H1 (cell line): ENCODE data around the gene CACNA1D. TPM values are rescaled to one million over a fixed set of nuclear protein-coding genes. Genes with fewer than 3 reads are reported as not detected.

Experiments
- CTCF ChIA-PET: fragments of 300-600 bp; sonication (Branson Sonifier 250); formaldehyde crosslinking; loops from one replicate; lab custom pipeline; 2021; ENCODE audit not compliant: partially characterized antibody; lab: Charles Lee
- POLR2A ChIA-PET: fragments of 300-600 bp; sonication (Branson Sonifier 250); formaldehyde crosslinking; loops from one replicate; lab custom pipeline; 2021; ENCODE audit warnings: inconsistent platforms; ENCODE audit not compliant: partially characterized antibody; lab: Charles Lee
- DNase-seq, 2 experiments: peaks; one replicate each; pipeline versions ENCODE4 v3.0.0 to v3.0.0-alpha.2; 2010 to 2022; ENCODE audit warnings: low spot score in 2 of 2, low read depth in 1 of 2, mixed read lengths in 1 of 2
- FAIRE-seq: peaks from 2 replicates; lab custom pipeline; 2011; peaks lifted over from hg19 to GRCh38; lab: Jason Lieb, UNC
- H2AFZ ChIP-seq: 2 replicates; pipeline ENCODE4 v1.8.1; 2012; ENCODE audit warnings: low read length, inconsistent platforms
- H2AK5ac ChIP-seq: 2 replicates; pipeline ENCODE4 v1.6.1; 2013; ENCODE audit warnings: low read depth, low read length
- H2BK120ac ChIP-seq: replicated peaks from 2 replicates; pipeline ENCODE3; 2013; ENCODE audit warnings: low read depth, low read length, inconsistent platforms
- H2BK12ac ChIP-seq: 2 replicates; pipeline ENCODE4 v1.6.1; 2013; ENCODE audit warnings: low read depth, low read length
- H2BK15ac ChIP-seq: 2 replicates; pipeline ENCODE4 v1.6.1; 2013; ENCODE audit warnings: low read length
- H2BK20ac ChIP-seq: 2 replicates; pipeline ENCODE4 v1.6.1; 2013; ENCODE audit warnings: low read length
- H2BK5ac ChIP-seq: 2 replicates; pipeline ENCODE4 v1.6.1; 2013; ENCODE audit warnings: low read depth, low read length
- H3K14ac ChIP-seq: 2 replicates; pipeline ENCODE4 v1.6.1; 2013; ENCODE audit warnings: inconsistent platforms; ENCODE audit not compliant: insufficient read length
- H3K18ac ChIP-seq: 2 replicates; pipeline ENCODE4 v1.6.1; 2013; ENCODE audit warnings: low read length; ENCODE audit errors: extremely low read depth
- H3K23ac ChIP-seq: 2 replicates; pipeline ENCODE4 v1.6.1; 2013; ENCODE audit warnings: inconsistent platforms; ENCODE audit not compliant: insufficient read length
- H3K23me2 ChIP-seq: 2 replicates; pipeline ENCODE4 v1.6.1; 2013; ENCODE audit warnings: low read depth, low read length
- H3K27ac ChIP-seq: 2 replicates; pipeline ENCODE4 v1.6.1; 2011; ENCODE audit warnings: low read depth, low read length, inconsistent platforms
- H3K27me3 ChIP-seq, 4 experiments: replicated peaks in 1 of 4; 1 replicate in 1 of 4; 2 replicates in 3 of 4; pipeline versions ENCODE4 v1.6.1 to v1.8.1; 2011 to 2013; ENCODE audit warnings: low read length in 3 of 4, mild to moderate bottlenecking in 3 of 4, inconsistent platforms in 2 of 4, mixed read lengths in 2 of 4, moderate library complexity in 1 of 4; ENCODE audit not compliant: control insufficient read depth in 3 of 4, insufficient read depth in 3 of 4; ENCODE audit errors: extremely low read depth in 1 of 4
- H3K36me3 ChIP-seq, 4 experiments: 2 replicates each; pipeline versions ENCODE4 v1.6.1 to v1.8.1; 2011 to 2013; ENCODE audit warnings: mild to moderate bottlenecking in 4 of 4, low read length in 3 of 4, moderate library complexity in 2 of 4, control low read depth in 1 of 4, inconsistent platforms in 1 of 4; ENCODE audit not compliant: insufficient read depth in 4 of 4, control insufficient read depth in 2 of 4
- H3K4ac ChIP-seq: replicated peaks from 2 replicates; pipeline ENCODE3; 2013; ENCODE audit warnings: low read length, low read depth, mixed read lengths, inconsistent platforms; ENCODE audit not compliant: insufficient read length
- H3K4me1 ChIP-seq, 4 experiments: replicated peaks in 1 of 4; 1 replicate in 1 of 4; 2 replicates in 3 of 4; pipeline versions ENCODE4 v1.6.1 to v1.8.1; 2011 to 2013; ENCODE audit warnings: low read length in 3 of 4, inconsistent platforms in 2 of 4, mixed read lengths in 1 of 4; ENCODE audit not compliant: insufficient read depth in 4 of 4, control insufficient read depth in 3 of 4
- H3K4me2 ChIP-seq, 2 experiments: 2 replicates each; pipeline versions ENCODE4 v1.6.1 to v1.8.1; 2011 to 2013; ENCODE audit warnings: low read depth in 2 of 2, low read length in 2 of 2, control low read depth in 1 of 2, inconsistent platforms in 1 of 2, mild to moderate bottlenecking in 1 of 2; ENCODE audit not compliant: insufficient read depth in 1 of 2
- H3K4me3 ChIP-seq, 4 experiments: fragments of 200-600, 300-600 bp in 1 of 4; sonication (generic), shearing (Covaris generic), sonication (Bioruptor Twin) in 1 of 4; 2 replicates each; pipeline versions ENCODE4 v1.5.1 to v1.8.1; 2011 to 2016; ENCODE audit warnings: low read length in 4 of 4, low read depth in 3 of 4, control low read depth in 2 of 4, inconsistent platforms in 2 of 4, mild to moderate bottlenecking in 2 of 4, mixed read lengths in 1 of 4, moderate library complexity in 1 of 4; ENCODE audit not compliant: insufficient read depth in 2 of 4; ENCODE audit errors: extremely low read depth in 1 of 4
- H3K56ac ChIP-seq: replicated peaks from 2 replicates; pipeline ENCODE3; 2013; ENCODE audit warnings: low read depth, mild to moderate bottlenecking, mixed read lengths, low read length, inconsistent platforms; ENCODE audit not compliant: insufficient read length
- H3K79me1 ChIP-seq: 2 replicates; pipeline ENCODE4 v1.6.1; 2013; ENCODE audit warnings: low read depth, low read length, control low read depth
- H3K79me2 ChIP-seq, 2 experiments: 2 replicates each; pipeline versions ENCODE4 v1.6.1 to v1.8.1; 2012 to 2013; ENCODE audit warnings: low read length in 2 of 2, mild to moderate bottlenecking in 2 of 2, inconsistent platforms in 1 of 2; ENCODE audit not compliant: insufficient read depth in 2 of 2, control insufficient read depth in 1 of 2
- H3K9ac ChIP-seq, 4 experiments: replicated peaks in 1 of 4; 1 replicate in 1 of 4; 2 replicates in 3 of 4; pipeline versions ENCODE4 v1.6.1 to v1.8.1; 2011 to 2013; ENCODE audit warnings: low read depth in 3 of 4, low read length in 3 of 4, control low read depth in 2 of 4, mild to moderate bottlenecking in 2 of 4, moderate library complexity in 2 of 4, inconsistent platforms in 1 of 4; ENCODE audit errors: extremely low read depth in 1 of 4
- H3K9me3 ChIP-seq, 2 experiments: 2 replicates each; pipeline versions ENCODE4 v1.6.1 to v1.8.1; 2012 to 2013; ENCODE audit warnings: mild to moderate bottlenecking in 2 of 2, moderate library complexity in 2 of 2, control low read depth in 1 of 2, inconsistent platforms in 1 of 2, low read depth in 1 of 2, low read length in 1 of 2, mixed read lengths in 1 of 2; ENCODE audit not compliant: insufficient read depth in 2 of 2
- H4K20me1 ChIP-seq, 2 experiments: replicated peaks in 1 of 2; 2 replicates each; pipeline versions ENCODE3 to v1.8.1; 2011 to 2013; ENCODE audit warnings: inconsistent platforms in 2 of 2, low read length in 2 of 2, mild to moderate bottlenecking in 1 of 2; ENCODE audit not compliant: insufficient read depth in 2 of 2, control insufficient read depth in 1 of 2
- H4K5ac ChIP-seq: 2 replicates; pipeline ENCODE4 v1.6.1; 2013; ENCODE audit warnings: low read length, low read depth, mixed read lengths, inconsistent platforms; ENCODE audit not compliant: insufficient read length
- H4K8ac ChIP-seq: 2 replicates; pipeline ENCODE4 v1.8.0; 2013; ENCODE audit warnings: mild to moderate bottlenecking, moderate library complexity, low read length, inconsistent platforms; ENCODE audit not compliant: insufficient read depth; ENCODE audit errors: extremely low read depth
- H4K91ac ChIP-seq: replicated peaks from 2 replicates; pipeline ENCODE3; 2013; ENCODE audit warnings: low read length, mixed read lengths, inconsistent platforms; ENCODE audit not compliant: insufficient read length
- BACH1 ChIP-seq: IDR thresholded peaks from 2 replicates; pipeline ENCODE4 v1.6.1; 2012; ENCODE audit warnings: low read length, improper control_type of control experiment
- CEBPB ChIP-seq: IDR thresholded peaks from 2 replicates; pipeline ENCODE4 v1.6.1; 2012; ENCODE audit warnings: low read depth, low read length
- CTBP2 ChIP-seq: IDR thresholded peaks from 2 replicates; pipeline ENCODE4 v1.7.0; 2011; ENCODE audit warnings: borderline replicate concordance, mild to moderate bottlenecking, moderate library complexity, mixed read lengths, low read length; ENCODE audit not compliant: insufficient read depth, insufficient read length
- E2F6 ChIP-seq: IDR thresholded peaks from 2 replicates; pipeline ENCODE4 v1.6.1; 2012; ENCODE audit warnings: inconsistent platforms
- EZH2 ChIP-seq: fragments of 200-600 bp; sonication (generic); IDR thresholded peaks from 2 replicates; pipeline ENCODE4 v1.7.1; 2012; ENCODE audit warnings: low read depth, mild to moderate bottlenecking, moderate library complexity, low read length, inconsistent platforms; ENCODE audit not compliant: severe bottlenecking
- GTF2F1 ChIP-seq: IDR thresholded peaks from 2 replicates; pipeline ENCODE4 v1.6.1; 2012; ENCODE audit warnings: low read depth, low read length, improper control_type of control experiment, borderline replicate concordance
- KDM1A ChIP-seq: fragments of 200-600, 300-600 bp; sonication (generic); IDR thresholded peaks from 2 replicates; pipeline ENCODE4 v1.7.1; 2016; ENCODE audit warnings: mild to moderate bottlenecking, low read length, borderline replicate concordance
- RBBP5 ChIP-seq: IDR thresholded peaks from 2 replicates; pipeline ENCODE4 v1.7.1; 2012; ENCODE audit warnings: low read depth, mild to moderate bottlenecking, inconsistent platforms, low read length, moderate library complexity, borderline replicate concordance
- RNF2 ChIP-seq: fragments of 200-900, 300-1000 bp; sonication (generic); IDR thresholded peaks from 2 replicates; pipeline ENCODE4 v1.7.1; 2016; ENCODE audit warnings: borderline replicate concordance, low read depth, mild to moderate bottlenecking, antibody characterized with exemption, low read length; ENCODE audit not compliant: poor library complexity, severe bottlenecking; ENCODE audit errors: missing control alignments
- SIRT6 ChIP-seq: IDR thresholded peaks from one replicate; pipeline ENCODE4 v1.7.1; 2012; ENCODE audit warnings: low read length, inconsistent platforms
- SP2 ChIP-seq: IDR thresholded peaks from 2 replicates; pipeline ENCODE4 v1.6.1; 2012; ENCODE audit warnings: mild to moderate bottlenecking, low read length, inconsistent platforms
- TAF1 ChIP-seq: IDR thresholded peaks from 2 replicates; pipeline ENCODE4 v1.6.1; 2011; ENCODE audit warnings: mild to moderate bottlenecking, low read depth, low read length
- TEAD4 ChIP-seq: IDR thresholded peaks from 2 replicates; pipeline ENCODE4 v1.6.1; 2012; ENCODE audit warnings: low read depth, low read length, inconsistent platforms, mixed read lengths
- WGBS, 2 experiments: shearing (Covaris generic) in 1 of 2; methylation state at CpG; one replicate each; pipeline versions ENCODE4 v1.1.6 to v1.1.7; 2013 to 2015; ENCODE audit warnings: low lambda C conversion rate in 2 of 2, mixed read lengths in 2 of 2, inconsistent platforms in 1 of 2, low coverage in 1 of 2, missing lambda C conversion rate in 1 of 2; ENCODE audit not compliant: insufficient replicate concordance in 2 of 2, insufficient coverage in 1 of 2, insufficient read length in 1 of 2; ENCODE audit errors: extremely low coverage in 1 of 2, missing lambda C conversion rate in 1 of 2; 5-methylcytosine and 5-hydroxymethylcytosine counted together
- polyA plus RNA-seq, 7 experiments: library from polyadenylated mRNA; depleted of rRNA in 3 of 7; stranded (reverse) in 5 of 7; unstranded in 2 of 7; fragments of >200 nt in 5 of 7; fragments of 200-250 nt in 2 of 7; gene quantifications; 1 replicate in 5 of 7; 2 replicates in 1 of 7; 4 replicates in 1 of 7; pipeline versions ENCODE4 v1.2.1 to v1.2.3, GENCODE V29; 2011 to 2013; ENCODE audit warnings: missing spikeins in 2 of 7, mixed read lengths in 2 of 7
- total RNA-seq: library from RNA; stranded (reverse); fragmentation: NEBNext Ultra II Directional; extraction: Animal tissue kit (Norgen Biotek cat#: 25700); gene quantifications from 2 replicates; pipeline ENCODE4 v1.2.1, GENCODE V29; 2021

The CACNA1D gene
- total and polyA plus RNA-seq, 2 of the 8 experiments (the other 6 are each of a cell fraction or from before 2014, with no cell fraction given), result 2.0 to 2.9 TPM

DNA sequence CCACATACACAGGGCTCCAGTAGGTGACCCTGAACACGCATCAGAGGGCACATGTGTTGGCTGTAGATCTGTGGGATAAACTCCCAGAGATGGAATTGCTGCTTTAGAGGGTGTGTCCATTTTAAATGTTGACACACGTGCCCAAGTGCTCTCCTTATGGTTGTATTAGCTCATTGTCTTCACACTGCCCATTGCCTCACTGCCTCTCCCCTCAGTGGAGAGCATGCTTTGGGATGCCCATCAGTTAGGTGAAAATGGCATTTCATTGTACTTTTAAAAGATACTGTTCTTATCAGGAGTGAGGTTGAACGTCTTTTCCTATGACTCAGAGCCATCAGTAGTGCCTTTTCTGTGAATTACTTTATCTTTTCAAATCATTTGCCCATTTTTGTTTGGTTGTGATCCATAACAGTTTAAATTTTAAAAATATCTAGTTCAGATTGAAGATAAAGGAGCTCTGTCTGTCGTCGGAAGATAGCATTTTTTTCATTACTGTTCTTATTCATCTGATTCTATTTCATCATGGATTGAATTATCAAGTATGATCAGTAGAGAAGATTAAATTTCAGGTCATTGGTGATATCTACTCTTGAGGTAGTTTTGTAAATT lies 231.1 kb downstream of the CACNA1D start:
- H2BK120ac ChIP-seq, result no peak overlapping the region
- CTCF ChIA-PET, result interaction anchor here (1.2 to 3.2 kb wide), 4 partner anchors 15 to 56 kb away, joined by 3 to 15 read pairs (median 4); no protein-coding TSS in a partner anchor
- H3K14ac ChIP-seq, result no peak overlapping the region
- no peak overlapping the region for H3K23ac ChIP-seq
- H4K20me1 ChIP-seq, result no peaks in the 10 kb centered on the region
- no peak overlapping the region for H3K4me2 ChIP-seq
- H3K4me1 ChIP-seq, result no peaks in the 10 kb centered on the region
- no peaks in the 10 kb centered on the region for H3K79me2 ChIP-seq
- POLR2A ChIA-PET, result interaction anchor here (0.7 kb wide), 1 partner anchor 340 kb away, joined by 4 read pairs; no protein-coding TSS in a partner anchor
- H2BK15ac ChIP-seq, result no peak overlapping the region
- no peak overlapping the region for H4K91ac ChIP-seq
- H4K8ac ChIP-seq, result no peak overlapping the region
- no peak overlapping the region for H2BK20ac ChIP-seq
- no peak overlapping the region for H3K56ac ChIP-seq
- no peak overlapping the region; a peak in 1 of 7 replicates for H3K9ac ChIP-seq
- no peak overlapping the region for H2BK5ac ChIP-seq
- no peak overlapping the region for H3K18ac ChIP-seq
- H3K79me1 ChIP-seq, result no peaks in the 10 kb centered on the region
- no peaks in the 10 kb centered on the region for H3K9me3 ChIP-seq
- no peak overlapping the region for H3K27ac ChIP-seq
- H2BK12ac ChIP-seq, result no peak overlapping the region
- no peaks in the 10 kb centered on the region for H3K23me2 ChIP-seq
- no peaks in the 10 kb centered on the region for H3K27me3 ChIP-seq
- H4K5ac ChIP-seq, result no peak overlapping the region
- FAIRE-seq (no peak), DNase-seq (no peak)
- H2AK5ac ChIP-seq, result no peak overlapping the region
- no peak overlapping the region for H3K4me3 ChIP-seq
- no peaks in the 10 kb centered on the region for H3K36me3 ChIP-seq
- WGBS, 2 experiments, result 86% methylated on average over 5 of the region's 5 CpGs; no CpG with 5 or more reads in 1 of the 2 experiments
- H2AFZ ChIP-seq, result no peak overlapping the region
- no peak overlapping the region for H3K4ac ChIP-seq
- TF ChIP-seq CEBPB (no peak), TAF1 (no peak), SP2 (no peak), GTF2F1 (no peak), E2F6 (no peak), EZH2 (no peak), RBBP5 (no peak), CTBP2 (no peak), KDM1A (no peak), TEAD4 (no peak), BACH1 (no peak), SIRT6 (no peak), RNF2 (no peak)
